NOMO-1 treated with dmso at 0.1 percent for 144 hours (cell line): ENCODE data around the gene TMOD2.

Source experiments
- DNase-seq: peaks from one replicate; lab custom pipeline; 2025; ENCODE audit not compliant: unreplicated experiment; lab: John Stamatoyannopoulos, UW

Gene TMOD2

DNA sequence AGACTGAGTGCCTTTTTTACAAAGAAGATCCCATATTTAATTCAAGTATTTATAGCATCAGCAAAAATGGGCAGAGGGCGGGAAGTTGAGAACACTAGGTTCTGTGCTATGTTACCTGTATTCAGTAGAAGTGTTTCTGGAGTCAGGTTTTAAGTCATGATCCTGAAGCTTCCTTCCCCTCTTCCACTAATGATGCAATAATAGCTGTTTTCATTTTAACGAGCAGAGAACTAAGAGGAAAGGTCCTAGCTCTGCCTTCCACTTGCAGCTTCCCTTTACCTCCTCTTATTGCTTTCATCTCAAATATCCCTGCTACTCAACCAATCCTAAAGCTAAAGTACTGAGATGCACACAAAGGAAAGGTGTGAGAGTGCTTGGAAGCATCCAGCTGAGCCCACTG lies 61.2 kb downstream of the TMOD2 start:
- DNase-seq = no peak

DNA sequence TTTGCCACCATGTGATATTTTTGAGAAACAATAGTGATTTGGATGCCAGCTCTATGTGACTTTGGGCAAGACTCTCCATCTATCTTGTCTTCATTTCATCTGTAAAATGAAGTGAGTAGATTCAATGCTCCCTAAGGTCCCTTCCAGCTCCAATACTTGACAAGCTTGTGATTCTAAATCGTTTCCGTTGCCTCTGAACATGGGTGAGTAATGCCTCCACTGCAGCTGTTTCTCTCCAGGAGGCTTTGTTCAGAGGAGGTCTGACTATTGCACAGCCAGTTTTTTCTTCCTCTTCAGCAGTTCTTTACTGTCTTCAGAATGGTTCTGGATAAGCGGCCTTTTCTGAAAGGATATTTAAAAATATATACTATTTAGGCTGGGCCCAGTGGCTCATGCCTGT lies 63.2 kb downstream of the TMOD2 start:
- no peak for DNase-seq

DNA sequence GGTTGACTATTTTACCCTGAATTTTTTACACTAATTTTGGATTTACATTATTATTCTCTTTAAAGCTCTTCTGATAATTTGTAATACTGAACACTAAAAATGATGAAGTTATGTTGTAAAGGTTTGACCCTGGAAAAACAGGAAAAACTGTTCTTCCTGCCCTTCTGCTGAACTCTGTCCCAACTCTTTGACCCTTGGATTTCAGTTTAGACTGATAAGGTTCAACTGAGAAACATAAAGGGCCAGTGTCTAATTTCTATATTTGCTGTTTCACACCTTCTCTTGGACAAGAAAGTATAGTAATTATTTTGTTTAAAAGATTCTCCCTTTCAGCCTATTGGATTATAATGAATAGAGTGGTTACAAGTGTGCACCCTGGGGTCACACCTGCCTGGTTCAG lies 65.2 kb downstream of the TMOD2 start:
- no peak for DNase-seq

DNA sequence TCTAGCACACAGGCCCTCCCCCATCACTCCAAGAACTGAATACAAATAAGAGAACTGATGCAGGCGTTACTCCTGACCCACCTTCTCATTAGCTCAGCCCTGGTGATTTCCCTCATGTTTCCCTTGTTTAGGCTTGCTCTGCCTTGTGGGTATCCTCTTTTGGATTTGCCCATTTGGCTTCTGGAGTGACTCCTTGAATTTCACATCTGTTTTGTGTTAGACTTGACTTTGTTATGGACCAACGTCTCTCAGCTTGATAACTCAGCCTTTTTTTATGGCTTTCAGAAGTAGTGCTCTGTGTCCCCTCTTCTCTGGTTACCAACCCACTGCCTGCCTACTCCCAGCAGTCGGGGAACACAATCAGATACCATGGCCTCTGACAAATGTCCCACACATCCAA lies 66.8 kb downstream of the TMOD2 start:
- no peak for DNase-seq

DNA sequence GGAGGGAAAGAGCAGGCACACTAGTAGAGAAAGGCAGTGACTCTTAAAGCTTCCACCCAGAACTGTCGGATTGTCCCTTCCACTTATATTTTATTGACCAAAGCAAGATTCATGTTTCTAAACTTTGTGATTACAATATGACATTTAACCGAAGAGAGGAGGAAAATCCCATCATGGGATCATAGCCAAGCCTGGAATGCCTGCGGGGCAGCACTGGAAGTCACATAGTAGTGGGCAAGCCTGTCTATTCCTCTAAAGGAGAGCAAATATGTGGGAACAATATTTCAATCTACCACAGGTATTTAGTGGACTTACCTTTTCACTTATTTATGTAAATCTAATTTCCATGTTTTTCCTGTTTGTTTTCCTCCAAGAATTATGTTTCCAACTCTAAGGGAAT lies 74.3 kb downstream of the TMOD2 start:
- DNase-seq = no peak

DNA sequence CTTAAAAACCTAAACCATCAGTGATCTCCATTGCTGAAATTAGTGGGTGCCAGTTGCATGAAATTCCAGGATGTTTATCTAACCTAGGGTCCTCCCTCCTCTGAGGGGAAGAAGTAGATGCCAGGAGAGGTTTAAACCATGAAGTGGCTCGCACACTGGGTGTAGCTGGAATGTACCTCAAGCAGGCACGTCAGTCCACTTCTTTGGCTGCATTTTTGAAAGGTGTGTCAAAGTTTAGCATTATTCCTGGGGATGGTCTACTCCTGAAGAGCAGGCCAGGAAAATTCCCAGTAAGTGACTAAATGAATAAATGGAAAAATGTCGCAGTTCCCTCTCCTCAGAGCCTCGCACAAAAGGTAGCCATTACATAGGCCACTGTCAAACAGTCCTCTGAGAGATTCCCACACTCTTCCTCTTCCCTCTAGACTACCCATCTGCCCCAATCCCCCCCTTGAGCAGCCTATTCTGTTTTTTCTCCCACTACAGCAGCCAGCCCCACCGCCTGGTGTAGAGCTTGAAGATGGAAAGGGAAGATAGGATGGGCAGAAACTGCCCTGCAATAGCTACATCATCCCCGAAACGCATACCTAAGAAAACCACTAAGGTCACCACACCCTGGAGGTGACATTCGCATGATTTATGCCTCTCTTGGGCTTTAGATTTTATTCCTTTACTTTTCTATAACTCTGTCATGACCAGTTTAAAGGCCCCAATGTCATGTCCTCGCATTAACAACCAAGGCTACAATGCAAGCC lies 77.4 kb downstream of the TMOD2 start:
- no peak for DNase-seq

DNA sequence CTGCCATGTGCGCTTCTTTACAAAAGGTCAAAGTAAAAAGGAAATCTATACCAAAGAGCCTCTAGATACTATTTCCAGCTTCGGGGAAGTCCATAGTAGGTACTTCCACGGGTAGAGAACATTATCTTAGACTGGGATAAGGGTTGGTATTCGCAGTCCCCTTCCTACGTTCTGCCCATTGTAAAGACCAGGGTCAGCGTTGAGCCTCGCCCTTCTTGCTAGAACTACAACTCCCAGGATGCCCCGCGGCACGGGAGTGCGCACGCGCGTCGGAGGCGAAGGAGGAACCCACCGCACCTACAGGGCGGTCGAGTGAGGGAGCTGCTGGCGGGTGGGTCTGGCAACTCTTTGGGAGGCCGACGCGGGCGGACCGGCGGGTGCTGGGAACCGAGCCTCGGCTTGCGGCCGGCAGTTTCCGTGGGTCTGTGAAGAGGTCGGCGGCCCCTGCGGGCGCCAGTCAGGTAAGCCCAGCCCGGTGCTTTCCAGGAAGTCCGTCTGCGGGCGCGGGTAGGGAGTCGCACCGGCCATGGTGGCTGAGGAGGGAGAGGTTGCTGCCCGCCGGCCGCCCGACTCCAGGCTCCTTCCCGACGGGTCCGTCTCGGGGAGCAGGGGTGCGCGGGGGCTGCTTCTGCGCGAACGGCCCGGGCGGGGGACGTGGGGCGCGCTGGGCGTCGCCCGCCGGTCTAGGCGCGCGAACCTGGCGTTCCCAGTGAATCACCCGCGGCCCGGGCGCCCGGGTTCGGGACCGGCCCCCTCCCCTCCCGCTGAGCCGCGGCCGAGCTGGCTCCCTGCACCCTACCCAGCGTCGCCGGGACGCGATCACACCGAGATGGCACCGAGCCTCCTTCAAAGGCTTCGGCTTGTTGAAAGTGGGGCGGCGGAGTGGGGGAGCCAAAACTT lies 78.2 kb downstream of the TMOD2 start, which contains the start of gene TMOD3:
TMOD3 (plus strand) TSS at position 278 of the 900 bp plus-strand sequence. CDS start 33,232 bp downstream, outside the sequence.
- peak; percentile 78 for DNase-seq

DNA sequence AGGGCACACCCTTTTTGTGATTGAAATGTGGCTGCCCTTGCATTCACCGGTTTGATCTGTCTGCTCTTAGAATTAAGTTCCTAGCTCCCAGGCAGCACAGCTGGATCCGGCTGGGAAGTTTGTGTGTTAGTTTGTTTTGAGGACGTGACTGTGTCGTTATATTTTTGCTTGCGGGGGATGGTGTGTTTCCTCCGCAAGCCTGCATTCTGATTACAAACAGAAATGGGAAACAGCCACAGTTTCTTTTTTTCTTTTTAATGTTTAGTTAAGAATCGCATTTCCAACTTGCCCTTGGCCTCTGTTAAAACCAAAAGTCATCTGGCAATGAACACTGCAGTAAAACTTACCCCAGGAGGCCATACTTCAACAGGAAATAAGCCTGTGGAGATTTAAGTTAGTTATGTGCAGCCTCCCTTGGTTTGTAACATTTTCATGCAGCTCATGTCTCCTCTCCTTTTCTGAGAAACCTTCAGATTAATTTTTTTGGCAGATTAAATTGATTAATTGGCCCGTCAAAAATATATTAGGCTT lies 78.9 kb downstream of the TMOD2 start:
- DNase-seq = no peak

DNA sequence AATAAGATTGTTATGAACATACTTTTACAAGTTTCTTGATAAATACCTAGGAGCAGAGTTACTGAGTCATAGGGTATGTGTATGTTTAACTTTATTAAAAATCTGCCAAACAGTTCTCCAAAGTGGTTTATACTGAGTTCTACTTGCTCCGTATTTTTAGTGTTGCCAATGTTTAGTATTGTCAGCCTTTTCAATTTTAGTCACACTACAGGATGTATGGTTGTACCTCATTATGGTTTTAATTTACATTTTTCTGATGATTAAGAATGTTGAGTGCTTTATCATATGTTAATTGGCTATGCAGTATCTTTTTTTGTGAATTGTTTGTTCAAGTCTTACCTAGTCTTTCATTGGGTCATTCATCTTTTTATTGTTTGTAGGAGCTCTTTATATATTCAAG lies 82.4 kb downstream of the TMOD2 start:
- DNase-seq = no peak

DNA sequence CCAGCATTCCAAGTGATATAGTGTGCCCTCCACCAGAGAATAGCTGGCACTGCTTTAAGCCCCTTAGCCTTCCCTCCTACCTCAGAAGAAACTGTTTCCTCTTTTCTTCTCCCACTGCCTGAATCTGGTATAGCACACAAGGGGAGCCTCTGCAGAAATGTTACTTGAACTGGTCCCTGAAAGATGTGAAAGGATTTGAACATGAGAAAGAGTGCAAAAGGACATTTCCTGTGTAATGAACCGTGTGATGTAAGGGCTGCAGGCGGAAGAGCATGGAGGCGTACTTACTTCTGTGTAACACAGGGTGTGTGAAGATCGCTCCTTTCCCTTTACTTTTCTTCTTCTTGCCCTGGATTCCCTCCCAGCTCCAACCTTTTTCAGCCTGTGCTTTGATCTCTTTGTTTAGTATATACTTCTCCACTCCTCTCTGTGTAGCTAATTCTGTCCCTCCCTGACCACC lies 86.4 kb downstream of the TMOD2 start:
- DNase-seq = no peak

DNA sequence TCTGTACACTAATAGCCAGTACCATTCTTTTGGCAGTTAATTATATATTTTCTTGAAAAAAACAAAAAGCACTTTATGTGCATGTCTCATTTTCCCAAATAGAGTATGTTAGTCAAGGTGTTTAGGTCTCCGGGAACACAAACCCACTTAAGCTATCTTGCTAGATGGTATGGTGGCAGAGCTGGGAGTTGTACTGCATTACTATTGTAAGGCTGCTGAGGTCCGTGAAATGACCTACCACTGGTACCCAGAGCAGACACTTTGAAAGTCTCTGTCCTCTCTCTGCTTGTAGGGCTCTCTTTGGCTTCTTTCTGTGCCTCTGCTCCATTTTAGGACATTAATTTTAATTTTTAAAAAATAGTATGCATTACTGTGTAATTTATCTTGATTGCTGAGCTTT lies 86.9 kb downstream of the TMOD2 start:
- no peak for DNase-seq

DNA sequence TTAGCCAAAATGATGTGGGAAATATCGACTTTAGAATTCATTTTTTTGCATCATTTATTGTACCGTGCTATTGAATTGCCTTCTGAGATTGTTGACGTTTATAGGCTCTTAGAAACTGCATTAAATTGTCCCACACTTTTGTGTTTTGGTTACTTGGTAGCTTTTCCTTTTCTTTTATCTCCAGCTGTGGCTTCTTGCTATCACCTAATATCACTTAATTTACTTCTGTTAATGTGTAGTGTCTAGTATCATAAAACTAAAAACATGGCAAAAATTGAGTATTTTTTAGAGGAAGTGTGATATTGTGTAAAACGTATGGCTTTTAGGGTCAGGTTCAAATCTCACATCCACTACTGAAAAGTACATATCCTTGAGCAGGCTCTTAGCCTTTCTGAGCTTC lies 89.3 kb downstream of the TMOD2 start:
- DNase-seq = no peak

DNA sequence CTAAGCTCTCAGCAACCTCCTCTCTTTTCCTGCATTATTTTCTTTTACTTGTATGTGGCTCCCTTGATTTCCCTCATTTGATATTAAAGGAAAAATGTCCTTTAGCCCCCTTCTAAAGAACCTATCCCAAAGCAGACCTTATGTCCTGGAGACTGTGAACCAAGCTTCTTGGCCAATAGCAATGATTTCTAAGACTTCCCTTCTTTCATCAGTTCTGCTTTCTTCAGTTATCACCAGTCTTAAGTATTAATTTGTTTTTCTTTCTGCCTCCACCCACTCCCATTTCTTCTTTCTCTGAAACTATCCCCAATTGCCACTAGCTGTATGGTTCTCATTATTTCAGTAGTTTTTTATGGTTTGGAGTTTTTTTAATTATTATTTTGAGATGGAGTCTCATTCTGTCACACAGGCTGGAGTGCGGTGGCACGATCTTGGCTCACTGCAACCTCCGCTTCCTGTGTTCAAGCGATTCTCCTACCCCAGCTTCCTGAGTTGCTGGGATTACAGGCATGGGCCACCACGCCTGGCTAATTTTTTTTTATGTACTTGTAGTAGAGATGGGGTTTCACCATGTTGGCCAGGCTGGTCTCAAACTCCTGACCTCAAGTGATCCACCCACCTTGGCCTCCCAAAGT lies 90.1 kb downstream of the TMOD2 start:
- DNase-seq = no peak

DNA sequence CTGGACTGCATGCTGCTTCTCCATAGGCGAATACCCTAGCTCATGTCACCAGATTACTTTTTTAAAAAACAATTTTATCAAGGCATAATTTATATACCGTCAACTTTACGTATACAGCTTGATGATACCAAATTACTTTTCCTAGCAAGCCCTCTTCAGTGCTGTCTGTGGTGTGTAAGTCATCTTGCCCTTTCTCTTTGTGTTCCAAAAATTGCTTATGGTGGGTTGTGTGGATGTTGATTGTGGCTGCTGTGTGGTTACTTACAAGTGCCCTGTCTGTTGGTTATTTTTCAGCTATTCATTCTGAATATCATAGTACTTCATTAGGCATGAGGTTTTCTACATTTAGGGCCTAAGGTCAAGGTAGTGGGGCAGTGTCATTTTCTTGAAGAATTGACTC lies 90.9 kb downstream of the TMOD2 start:
- DNase-seq = no peak

DNA sequence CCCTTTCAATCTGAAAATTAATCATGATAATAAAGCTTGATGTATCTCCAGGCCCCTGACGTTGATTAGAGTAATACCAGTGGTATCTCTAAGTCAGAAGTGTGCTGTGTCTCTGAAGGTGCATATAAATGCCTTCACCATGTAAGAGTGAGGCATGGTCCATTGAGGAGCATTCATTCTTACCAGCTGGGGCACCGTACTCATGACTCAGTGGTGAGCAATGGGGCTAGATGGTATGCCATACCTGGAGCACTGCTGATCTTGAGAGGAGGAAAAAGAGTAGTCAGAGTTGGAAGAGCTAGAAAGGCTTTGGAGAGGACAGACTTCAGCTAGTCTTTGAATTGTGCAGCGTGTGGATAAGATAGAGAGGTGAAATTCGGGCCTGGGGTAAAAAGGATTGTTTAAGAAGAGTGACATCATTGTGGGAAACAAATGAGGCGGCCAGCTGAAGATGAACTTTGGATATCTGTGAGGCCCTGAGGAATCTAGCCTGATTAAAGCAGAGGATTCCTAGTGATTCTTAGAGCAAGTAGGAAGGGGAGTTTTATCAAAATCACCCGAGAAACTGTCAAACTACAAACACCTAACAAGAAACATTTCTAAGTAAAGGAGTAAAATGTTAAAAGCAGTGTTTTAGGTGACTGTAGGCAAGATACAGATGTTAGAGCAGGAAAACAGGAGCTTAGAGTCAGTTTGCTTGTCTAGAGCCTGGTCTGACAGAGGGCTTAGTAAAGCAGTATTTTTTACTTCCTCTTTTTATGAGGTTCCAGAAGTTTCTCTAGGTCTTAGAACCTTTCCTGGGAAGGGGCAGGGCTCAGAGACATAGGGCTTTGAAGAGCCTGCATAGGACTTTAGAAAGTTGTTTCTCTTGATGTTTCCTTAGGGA lies 91.7 kb downstream of the TMOD2 start:
- no peak for DNase-seq

DNA sequence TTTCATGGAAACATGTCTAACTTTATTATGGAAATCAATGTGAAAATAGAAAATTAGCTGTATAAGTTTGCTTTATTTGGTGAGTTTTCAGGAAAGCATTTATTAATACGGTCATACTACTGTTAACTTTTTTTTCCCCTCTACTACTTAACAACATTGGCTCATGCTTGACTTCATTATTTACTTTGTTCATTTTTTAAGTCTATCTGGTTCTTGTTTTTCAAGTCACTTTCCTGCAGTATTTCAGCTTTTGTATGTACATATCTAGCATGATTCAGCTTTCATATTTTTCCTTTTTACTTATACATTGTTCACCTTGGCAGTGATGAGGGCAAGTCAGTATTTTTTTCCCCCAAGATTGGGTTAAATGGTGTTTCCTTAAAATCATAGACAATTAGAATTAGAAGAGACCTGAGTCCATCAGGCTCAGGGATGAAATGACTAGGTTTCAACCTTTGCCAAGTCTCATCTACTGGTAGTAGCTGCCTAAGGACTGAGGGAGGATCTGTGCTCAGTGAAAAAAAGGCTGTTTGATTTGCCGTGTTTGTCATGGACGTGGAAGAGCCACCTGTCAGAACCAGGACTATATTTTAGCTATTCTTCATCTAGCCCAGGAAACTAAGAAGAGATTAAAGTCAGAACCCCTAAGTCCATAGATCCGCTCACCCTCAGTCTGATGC lies 93.5 kb downstream of the TMOD2 start:
- DNase-seq = no peak

DNA sequence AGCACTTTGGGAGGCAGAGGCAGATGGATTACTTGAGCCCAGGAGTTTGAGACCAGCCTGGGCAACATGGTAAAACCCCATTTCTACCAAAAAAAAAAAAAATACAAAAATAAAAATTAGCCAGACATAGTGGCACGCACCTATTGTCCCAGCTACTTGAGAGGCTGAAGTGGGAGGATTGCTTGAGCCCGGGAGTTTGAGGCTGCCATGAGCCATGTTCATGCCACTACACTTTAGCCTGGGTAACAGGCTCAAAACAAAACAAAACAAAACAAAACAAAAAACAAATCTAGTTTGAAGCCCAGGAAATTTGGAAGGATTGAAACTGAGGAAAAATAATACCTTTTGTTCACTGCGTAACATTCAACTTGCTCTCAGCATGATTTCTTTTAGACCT lies 94.7 kb downstream of the TMOD2 start:
- DNase-seq = no peak

DNA sequence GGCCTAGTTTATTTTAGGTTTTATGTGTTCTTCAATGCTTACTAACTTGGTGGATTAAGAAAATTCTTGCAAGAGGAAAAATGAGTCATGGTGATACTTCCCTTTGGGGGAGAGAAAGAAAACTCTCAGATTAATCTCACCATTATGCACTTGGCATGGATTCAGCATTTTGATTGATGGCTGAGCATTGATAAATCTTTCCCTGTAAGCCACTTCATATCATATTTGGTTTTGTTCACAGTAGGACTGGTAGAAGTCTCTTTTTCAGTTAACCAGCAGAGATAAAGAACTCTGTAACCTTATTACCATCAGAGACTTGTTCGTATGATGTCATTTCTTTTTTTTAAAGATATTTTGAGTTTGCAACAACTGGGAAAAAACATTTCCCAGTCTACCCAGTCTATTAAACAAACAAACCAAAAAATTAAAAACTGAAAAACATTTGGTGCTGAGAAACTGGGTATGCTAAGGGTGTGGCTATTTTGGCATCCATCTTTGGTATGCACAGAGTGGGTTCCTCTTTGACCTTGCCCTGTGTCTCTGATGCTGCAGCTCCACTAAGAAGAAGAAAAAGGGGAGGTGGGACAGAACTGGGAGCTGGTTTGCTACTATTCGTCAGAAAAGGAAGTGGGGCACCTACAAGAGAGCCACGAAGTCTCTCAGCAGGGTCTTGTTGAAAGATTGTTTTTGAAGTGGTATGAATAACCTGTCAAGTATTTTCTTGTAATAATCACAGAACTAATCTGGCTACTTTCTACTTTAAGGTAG lies 95.2 kb downstream of the TMOD2 start:
- DNase-seq = peak; percentile 32

DNA sequence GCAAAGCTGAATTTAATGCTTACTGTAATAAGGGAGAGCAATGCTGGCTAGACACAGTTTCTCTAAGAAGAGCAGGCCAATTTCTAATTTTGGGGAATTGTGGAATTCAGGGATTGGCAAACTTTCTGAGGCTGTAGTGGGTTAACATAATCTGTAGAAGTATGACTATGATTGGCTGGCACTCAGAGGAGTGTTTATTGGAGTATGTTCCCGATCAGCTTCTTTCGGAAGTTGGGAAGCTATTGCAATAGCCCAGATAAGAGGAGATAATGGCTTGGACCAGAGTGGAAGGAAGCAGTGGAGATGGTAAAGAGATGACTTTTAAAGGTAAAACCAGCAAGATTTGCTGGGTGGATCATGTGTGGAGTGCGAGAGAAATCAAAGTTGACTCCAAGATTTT lies 97.4 kb downstream of the TMOD2 start:
- no peak for DNase-seq
